HG03378 (cell line): ENCODE data around the gene RBMS2.

Experiments used
- ATAC-seq: cut with Tn5 transposase; IDR thresholded peaks from one replicate; pipeline ENCODE4 v1.9.1; 2021; ENCODE audit warnings: mild to moderate bottlenecking, moderate library complexity; ENCODE audit not compliant: unreplicated experiment

RBMS2 gene

GRCh38 chr12:56578983-56579546 is 57.4 kb downstream of the RBMS2 start:
- ATAC-seq = no peak

- ATAC-seq = no peak
Observed at GRCh38 chr12:56581418-56582145, 60.0 kb downstream of the RBMS2 start.

GRCh38 chr12:56585098-56585497 is 63.5 kb downstream of the RBMS2 start:
- ATAC-seq = no peak

- no peak for ATAC-seq
Observed at GRCh38 chr12:56589783-56590182, 68.2 kb downstream of the RBMS2 start.

- no peak for ATAC-seq
Observed at GRCh38 chr12:56590237-56590830, 68.7 kb downstream of the RBMS2 start.

- no peak for ATAC-seq
Observed at GRCh38 chr12:56591126-56591525, 69.5 kb downstream of the RBMS2 start.

- no peak for ATAC-seq
Observed at GRCh38 chr12:56591961-56592360, 70.3 kb downstream of the RBMS2 start.

- ATAC-seq = peak; percentile 50
Observed at GRCh38 chr12:56593909-56594621, 72.4 kb downstream of the RBMS2 start.

- ATAC-seq = no peak
Observed at GRCh38 chr12:56596815-56597214, 75.2 kb downstream of the RBMS2 start.

GRCh38 chr12:56599041-56599440 is 77.4 kb downstream of the RBMS2 start:
- ATAC-seq = no peak

GRCh38 chr12:56599797-56600196 is 78.2 kb downstream of the RBMS2 start:
- ATAC-seq = no peak

GRCh38 chr12:56600753-56601152 is 79.1 kb downstream of the RBMS2 start:
- no peak for ATAC-seq

- ATAC-seq = no peak
Observed at GRCh38 chr12:56601503-56601902, 79.9 kb downstream of the RBMS2 start.

- no peak for ATAC-seq
Observed at GRCh38 chr12:56602239-56602638, 80.6 kb downstream of the RBMS2 start.

- no peak for ATAC-seq
Observed at GRCh38 chr12:56604355-56604754, 82.7 kb downstream of the RBMS2 start.

- ATAC-seq = no peak
Observed at GRCh38 chr12:56614627-56615026, 93.0 kb downstream of the RBMS2 start.

- no peak for ATAC-seq
Observed at GRCh38 chr12:56616244-56616643, 94.6 kb downstream of the RBMS2 start.

- ATAC-seq = no peak
Observed at GRCh38 chr12:56616925-56617324, 95.3 kb downstream of the RBMS2 start.

- ATAC-seq = no peak
Observed at GRCh38 chr12:56622535-56622934, 100.9 kb downstream of the RBMS2 start.

- no peak for ATAC-seq
Observed at GRCh38 chr12:56626701-56627100, 105.1 kb downstream of the RBMS2 start.

- ATAC-seq = no peak
Observed at GRCh38 chr12:56628671-56629458, 107.2 kb downstream of the RBMS2 start.
